Measurements from ENCODE around the gene HTRA3. TPM values are rescaled to one million over a fixed set of nuclear protein-coding genes. Genes with fewer than 3 reads are reported as not detected.

Gene HTRA3
- total RNA-seq, 2 experiments from 2014 or later, result not detected

- Histone ChIP-seq H3K4me1 (ENCODE audit: insufficient read depth, low read length) (no peaks in the 10 kb centered on the region), H3K36me3 (ENCODE audit: insufficient read depth, low read length) (no peaks in the 10 kb centered on the region), H3K27ac (ENCODE audit: low read depth in 1 of 2, low read length in 2 of 2) (no peak overlapping the region), H3K27me3 (ENCODE audit: control insufficient read depth in 1 of 2, insufficient read depth in 2 of 2, low read length in 2 of 2) (no peaks in the 10 kb centered on the region), H3K9me3 (ENCODE audit: control insufficient read depth in 1 of 2, insufficient read depth in 1 of 2, low read length in 2 of 2) (no peaks in the 10 kb centered on the region), H3K4me3 (ENCODE audit: low read length) (no peak overlapping the region)
- Mint-ChIP-seq H3K4me1 (ENCODE audit: low read depth) (no peaks in the 10 kb centered on the region), H3K9me3 (no peaks in the 10 kb centered on the region), H3K27ac (no peak overlapping the region), H3K4me3 (no peak overlapping the region), H3K27me3 (no peaks in the 10 kb centered on the region), H3K36me3 (ENCODE audit: low read depth) (no peaks in the 10 kb centered on the region)
- DNase-seq, result no peak
- ChIA-PET POLR2A (interaction anchor here (1.1 kb wide), 1 partner anchor 51 kb away, joined by 3 read pairs; the partner anchor contains the start of gene SH3TC1), CTCF (interaction anchor here (1.0 kb wide), 1 partner anchor 8 kb away, joined by 3 read pairs; no protein-coding TSS in a partner anchor)
- TF ChIP-seq, protein P1, sequence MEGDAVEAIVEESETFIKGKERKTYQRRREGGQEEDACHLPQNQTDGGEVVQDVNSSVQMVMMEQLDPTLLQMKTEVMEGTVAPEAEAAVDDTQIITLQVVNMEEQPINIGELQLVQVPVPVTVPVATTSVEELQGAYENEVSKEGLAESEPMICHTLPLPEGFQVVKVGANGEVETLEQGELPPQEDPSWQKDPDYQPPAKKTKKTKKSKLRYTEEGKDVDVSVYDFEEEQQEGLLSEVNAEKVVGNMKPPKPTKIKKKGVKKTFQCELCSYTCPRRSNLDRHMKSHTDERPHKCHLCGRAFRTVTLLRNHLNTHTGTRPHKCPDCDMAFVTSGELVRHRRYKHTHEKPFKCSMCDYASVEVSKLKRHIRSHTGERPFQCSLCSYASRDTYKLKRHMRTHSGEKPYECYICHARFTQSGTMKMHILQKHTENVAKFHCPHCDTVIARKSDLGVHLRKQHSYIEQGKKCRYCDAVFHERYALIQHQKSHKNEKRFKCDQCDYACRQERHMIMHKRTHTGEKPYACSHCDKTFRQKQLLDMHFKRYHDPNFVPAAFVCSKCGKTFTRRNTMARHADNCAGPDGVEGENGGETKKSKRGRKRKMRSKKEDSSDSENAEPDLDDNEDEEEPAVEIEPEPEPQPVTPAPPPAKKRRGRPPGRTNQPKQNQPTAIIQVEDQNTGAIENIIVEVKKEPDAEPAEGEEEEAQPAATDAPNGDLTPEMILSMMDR (IDR thresholded peaks at IDR 0.05), result no peak
- intact Hi-C loops (cut with DNase I, micrococcal nuclease), result no loop called here
- ATAC-seq (ENCODE audit: poor library complexity), result no peak
These were observed 19.3 kb upstream of the HTRA3 start for GRCh38 chr4:8250227-8250626.

- POLR2A ChIA-PET, result no interaction called here
- Histone ChIP-seq H3K27me3 (ENCODE audit: control insufficient read depth in 1 of 2, insufficient read depth in 2 of 2, low read length in 2 of 2) (no peaks in the 10 kb centered on the region), H3K4me1 (ENCODE audit: insufficient read depth, low read length) (no peaks in the 10 kb centered on the region), H3K4me3 (ENCODE audit: low read length) (no peak overlapping the region), H3K36me3 (ENCODE audit: insufficient read depth, low read length) (no peaks in the 10 kb centered on the region), H3K27ac (ENCODE audit: low read depth in 1 of 2, low read length in 2 of 2) (no peak overlapping the region), H3K9me3 (ENCODE audit: control insufficient read depth in 1 of 2, insufficient read depth in 1 of 2, low read length in 2 of 2) (no peaks in the 10 kb centered on the region)
- no peaks in the 10 kb centered on the region for H3K4me1 Mint-ChIP-seq (ENCODE audit: low read depth)
- intact Hi-C loops (cut with DNase I, micrococcal nuclease), result no loop called here
- CTCF ChIA-PET, result interaction anchor here (1.0 kb wide), 1 partner anchor 9 kb away, joined by 3 read pairs; no protein-coding TSS in a partner anchor
- TF ChIP-seq, protein P1 (IDR thresholded peaks at IDR 0.05), result no peak
- no peaks in the 10 kb centered on the region for H3K36me3 Mint-ChIP-seq (ENCODE audit: low read depth)
- H3K4me3 Mint-ChIP-seq, result no peak overlapping the region
- DNase-seq (no peak), ATAC-seq (ENCODE audit: poor library complexity) (no peak)
- H3K9me3 Mint-ChIP-seq, result no peaks in the 10 kb centered on the region
- H3K27me3 Mint-ChIP-seq, result no peaks in the 10 kb centered on the region
- H3K27ac Mint-ChIP-seq, result no peak overlapping the region
These were observed 18.9 kb upstream of the HTRA3 start for GRCh38 chr4:8250637-8251036.

- H3K27me3 Mint-ChIP-seq, result no peaks in the 10 kb centered on the region
- Histone ChIP-seq H3K4me1 (ENCODE audit: insufficient read depth, low read length) (no peaks in the 10 kb centered on the region), H3K27ac (ENCODE audit: low read depth in 1 of 2, low read length in 2 of 2) (no peak overlapping the region), H3K4me3 (ENCODE audit: low read length) (no peak overlapping the region), H3K27me3 (ENCODE audit: control insufficient read depth in 1 of 2, insufficient read depth in 2 of 2, low read length in 2 of 2) (no peaks in the 10 kb centered on the region), H3K36me3 (ENCODE audit: insufficient read depth, low read length) (no peaks in the 10 kb centered on the region), H3K9me3 (ENCODE audit: control insufficient read depth in 1 of 2, insufficient read depth in 1 of 2, low read length in 2 of 2) (no peaks in the 10 kb centered on the region)
- no peaks in the 10 kb centered on the region for H3K9me3 Mint-ChIP-seq
- no peak overlapping the region for H3K4me3 Mint-ChIP-seq
- ChIA-PET CTCF (interaction anchor here (1.0 kb wide), 1 partner anchor 9 kb away, joined by 3 read pairs; no protein-coding TSS in a partner anchor), POLR2A (no interaction called here)
- intact Hi-C loops (cut with DNase I, micrococcal nuclease), result no loop called here
- ATAC-seq (ENCODE audit: poor library complexity), result no peak
- no peaks in the 10 kb centered on the region for H3K36me3 Mint-ChIP-seq (ENCODE audit: low read depth)
- no peaks in the 10 kb centered on the region for H3K4me1 Mint-ChIP-seq (ENCODE audit: low read depth)
- TF ChIP-seq, protein P1 (IDR thresholded peaks at IDR 0.05), result no peak
- no peak overlapping the region for H3K27ac Mint-ChIP-seq
- DNase-seq, result no peak
These were observed 18.3 kb upstream of the HTRA3 start for GRCh38 chr4:8251110-8251883.
